Brain microvascular endothelial cell (primary cell): Measurements from ENCODE around the gene DISC1.

ENCODE experiments used
- DNase-seq: peaks from one replicate; pipeline ENCODE4 v3.0.0-alpha.2; 2020
- H3K27ac ChIP-seq: fragments of 250-450 bp; sonication (Bioruptor Pico); 2 replicates; pipeline ENCODE4 v1.5.1; 2020; ENCODE audit warnings: mild to moderate bottlenecking, moderate library complexity
- H3K27me3 ChIP-seq: fragments of 250-450 bp; sonication (Bioruptor Pico); replicated peaks from 2 replicates; pipeline ENCODE4 v1.5.1; 2020; ENCODE audit warnings: mild to moderate bottlenecking
- H3K36me3 ChIP-seq: fragments of 250-450 bp; sonication (Bioruptor Pico); replicated peaks from 2 replicates; pipeline ENCODE4 v1.5.1; 2020; ENCODE audit warnings: mild to moderate bottlenecking
- H3K4me3 ChIP-seq: 2 replicates; pipeline ENCODE4 v1.5.1; 2011; ENCODE audit warnings: low read depth, mild to moderate bottlenecking, control low read depth, low read length, moderate library complexity
- CTCF ChIP-seq: IDR thresholded peaks from 2 replicates; pipeline ENCODE4 v1.5.1; 2011; ENCODE audit warnings: low read depth, mild to moderate bottlenecking, moderate library complexity, low read length, control low read depth, inconsistent platforms; ENCODE audit errors: missing control alignments
- in situ Hi-C: cut with HindIII; loops from 2 replicates; pipeline ENCODE4 v1.10.0; 2017; ENCODE audit warnings: low sequenced_read_pairs, low pct_ligation_motif_present

Gene DISC1

GRCh38 chr1:231924180-231924579 is 297.6 kb downstream of the DISC1 start:
- no peak overlapping the region for H3K27ac ChIP-seq

GRCh38 chr1:231925864-231926263 is 299.3 kb downstream of the DISC1 start:
- H3K36me3 ChIP-seq: no peaks in the 10 kb centered on the region
- in situ Hi-C loops: no loop called here
- H3K4me3 ChIP-seq: no peak overlapping the region
- no peak for TF ChIP-seq CTCF
- H3K27ac ChIP-seq: no peak overlapping the region
- H3K27me3 ChIP-seq: no peaks in the 10 kb centered on the region
- DNase-seq: no peak

More at GRCh38 chr1:231924180-231924579, 297.6 kb downstream of the DISC1 start:
- Histone ChIP-seq H3K36me3 (no peaks in the 10 kb centered on the region), H3K4me3 (no peak overlapping the region), H3K27me3 (no peaks in the 10 kb centered on the region)
- TF ChIP-seq CTCF: no peak
- in situ Hi-C loops: no loop called here
- DNase-seq: no peak

GRCh38 chr1:231926340-231926739 is 299.8 kb downstream of the DISC1 start:
- DNase-seq: no peak
- Histone ChIP-seq H3K36me3 (no peaks in the 10 kb centered on the region), H3K27me3 (no peaks in the 10 kb centered on the region), H3K4me3 (no peak overlapping the region), H3K27ac (no peak overlapping the region)
- no peak for TF ChIP-seq CTCF
- in situ Hi-C loops: no loop called here

- Histone ChIP-seq H3K27ac (no peak overlapping the region), H3K27me3 (no peaks in the 10 kb centered on the region), H3K4me3 (no peak overlapping the region), H3K36me3 (no peaks in the 10 kb centered on the region)
- in situ Hi-C loops: no loop called here
- TF ChIP-seq CTCF: no peak
- no peak for DNase-seq
Measured at GRCh38 chr1:231926933-231927332, 300.3 kb downstream of the DISC1 start.

GRCh38 chr1:231927431-231927830 is 300.8 kb downstream of the DISC1 start:
- Histone ChIP-seq H3K27me3 (no peaks in the 10 kb centered on the region), H3K36me3 (no peaks in the 10 kb centered on the region), H3K4me3 (no peak overlapping the region), H3K27ac (no peak overlapping the region)
- TF ChIP-seq CTCF: no peak
- in situ Hi-C loops: no loop called here
- no peak for DNase-seq

GRCh38 chr1:231929311-231929710 is 302.7 kb downstream of the DISC1 start:
- in situ Hi-C loops: no loop called here
- H3K4me3 ChIP-seq: no peak overlapping the region
- peak; percentile 93 for DNase-seq
- peak overlapping the region; percentile 77 for H3K27ac ChIP-seq
- TF ChIP-seq CTCF: no peak
- H3K27me3 ChIP-seq: no peaks in the 10 kb centered on the region
- no peaks in the 10 kb centered on the region for H3K36me3 ChIP-seq
